ENCODE data around the gene LRRFIP1. TPM values are rescaled to one million over a fixed set of nuclear protein-coding genes. Genes with fewer than 3 reads are reported as not detected.
A peak's percentile ranks its signal among the peaks of the same experiment; 100 is the strongest.

Gene LRRFIP1
- total and polyA plus RNA-seq, 2 donors (not counting 3 experiments of a cell fraction or from before 2014, with no cell fraction given), result 39.2 to 179 TPM

- H3K4me1 ChIP-seq (ENCODE audit: control insufficient read depth, extremely low read depth, insufficient read depth, low read length), result no peaks in the 10 kb centered on the region
- H3K36me3 ChIP-seq (ENCODE audit: control insufficient read depth in 2 of 2, extremely low read depth in 1 of 2, insufficient read depth in 2 of 2, low read length in 2 of 2), result no peaks in the 10 kb centered on the region
- no peak for DNase-seq (ENCODE audit: low read depth, low spot score)
- no peak overlapping the region for H3K9ac ChIP-seq (replicated peaks; ENCODE audit: extremely low read depth, insufficient read depth, low read length)
- no peaks in the 10 kb centered on the region for H4K20me1 ChIP-seq (replicated peaks; ENCODE audit: control insufficient read depth, extremely low read depth, insufficient read depth, low read length)
- no peak overlapping the region for H2AFZ ChIP-seq (ENCODE audit: low read depth, low read length)
- no peaks in the 10 kb centered on the region for H3K9me3 ChIP-seq (replicated peaks; ENCODE audit: control insufficient read depth, insufficient read depth, low read length)
- no peaks in the 10 kb centered on the region for H3K79me2 ChIP-seq (ENCODE audit: control insufficient read depth, insufficient read depth, low read length)
- no peak for TF ChIP-seq FOS (IDR thresholded peaks at IDR 0.05; ENCODE audit: borderline replicate concordance, insufficient read depth, low read length)
- TF ChIP-seq CTCF (IDR thresholded peaks at IDR 0.05; ENCODE audit: extremely low read depth in 1 of 2, insufficient read depth in 1 of 2, low read depth in 1 of 2, low read length in 2 of 2), result peak in 1 of 2 donors; percentile 28
- no peaks in the 10 kb centered on the region for H3K9me1 ChIP-seq (replicated peaks; ENCODE audit: control insufficient read depth, extremely low read depth, insufficient read depth, low read length)
- no peak overlapping the region for H3K4me3 ChIP-seq (replicated peaks in 1 of 3; ENCODE audit: insufficient read depth in 1 of 3, low read depth in 1 of 3, low read length in 3 of 3)
- POLR2A ChIA-PET, result no interaction called here
- H3K27ac ChIP-seq (ENCODE audit: insufficient read depth, low read depth, low read length), result no peak overlapping the region
- H3K27me3 ChIP-seq (ENCODE audit: control insufficient read depth in 2 of 2, insufficient read depth in 2 of 2, low read length in 2 of 2), result no peaks in the 10 kb centered on the region
- CTCF ChIA-PET, result no interaction called here
- H3K4me2 ChIP-seq (ENCODE audit: insufficient read depth, low read length), result no peak overlapping the region
- BruUV-seq (replicated peaks), result no TSS peak
- peak; percentile 18 for FAIRE-seq
- intact Hi-C loops (cut with micrococcal nuclease), result no loop called here
- dilution Hi-C loops (cut with MboI; ENCODE audit: extremely low pct_ligation_motif_present, low sequenced_read_pairs), result no loop called here
Measured at GRCh38 chr2:237791977-237792727, 164.8 kb downstream of the LRRFIP1 start.

- FAIRE-seq (no peak), DNase-seq (ENCODE audit: low read depth, low spot score) (no peak)
- Histone ChIP-seq H3K9ac (replicated peaks; ENCODE audit: extremely low read depth, insufficient read depth, low read length) (no peak overlapping the region), H2AFZ (ENCODE audit: low read depth, low read length) (no peak overlapping the region), H3K36me3 (ENCODE audit: control insufficient read depth in 2 of 2, extremely low read depth in 1 of 2, insufficient read depth in 2 of 2, low read length in 2 of 2) (no peaks in the 10 kb centered on the region), H3K27me3 (ENCODE audit: control insufficient read depth in 2 of 2, insufficient read depth in 2 of 2, low read length in 2 of 2) (no peaks in the 10 kb centered on the region), H3K27ac (ENCODE audit: insufficient read depth, low read depth, low read length) (no peak overlapping the region), H3K9me1 (replicated peaks; ENCODE audit: control insufficient read depth, extremely low read depth, insufficient read depth, low read length) (no peaks in the 10 kb centered on the region), H3K4me2 (ENCODE audit: insufficient read depth, low read length) (no peak overlapping the region), H4K20me1 (replicated peaks; ENCODE audit: control insufficient read depth, extremely low read depth, insufficient read depth, low read length) (no peaks in the 10 kb centered on the region), H3K79me2 (ENCODE audit: control insufficient read depth, insufficient read depth, low read length) (no peaks in the 10 kb centered on the region), H3K9me3 (replicated peaks; ENCODE audit: control insufficient read depth, insufficient read depth, low read length) (no peaks in the 10 kb centered on the region), H3K4me1 (ENCODE audit: control insufficient read depth, extremely low read depth, insufficient read depth, low read length) (no peaks in the 10 kb centered on the region), H3K4me3 (replicated peaks in 1 of 3; ENCODE audit: insufficient read depth in 1 of 3, low read depth in 1 of 3, low read length in 3 of 3) (no peak overlapping the region)
- no TSS peak for BruUV-seq (replicated peaks)
- ChIA-PET CTCF (no interaction called here), POLR2A (no interaction called here)
- TF ChIP-seq MYC (IDR thresholded peaks at IDR 0.05; ENCODE audit: low read depth, low read length) (no peak), POLR2A (IDR thresholded peaks at IDR 0.05; ENCODE audit: low read depth, low read length) (no peak), MAX (IDR thresholded peaks at IDR 0.05; ENCODE audit: insufficient read depth, insufficient read length) (no peak), GATA2 (IDR thresholded peaks at IDR 0.05; ENCODE audit: insufficient read depth, insufficient read length, low read depth, low read length) (no peak)
- intact Hi-C loops (cut with micrococcal nuclease), result no loop called here
- dilution Hi-C loops (cut with MboI; ENCODE audit: extremely low pct_ligation_motif_present, low sequenced_read_pairs), result no loop called here
Measured at GRCh38 chr2:237797253-237797652, 169.9 kb downstream of the LRRFIP1 start.

Measured in endothelial cell of umbilical vein (primary cell).